Putamen (tissue), 1 donor: ENCODE data around the gene ICAM3.
A peak's percentile ranks its signal among the peaks of the same experiment; 100 is the strongest.

Source experiments
- DNase-seq: peaks from one replicate; pipeline ENCODE4 v3.0.0-alpha.2; 2016; ENCODE audit warnings: low spot score

ICAM3 gene

GRCh38 chr19:10318807-10319682 is 20.4 kb downstream of the ICAM3 start:
- no peak for DNase-seq

DNA sequence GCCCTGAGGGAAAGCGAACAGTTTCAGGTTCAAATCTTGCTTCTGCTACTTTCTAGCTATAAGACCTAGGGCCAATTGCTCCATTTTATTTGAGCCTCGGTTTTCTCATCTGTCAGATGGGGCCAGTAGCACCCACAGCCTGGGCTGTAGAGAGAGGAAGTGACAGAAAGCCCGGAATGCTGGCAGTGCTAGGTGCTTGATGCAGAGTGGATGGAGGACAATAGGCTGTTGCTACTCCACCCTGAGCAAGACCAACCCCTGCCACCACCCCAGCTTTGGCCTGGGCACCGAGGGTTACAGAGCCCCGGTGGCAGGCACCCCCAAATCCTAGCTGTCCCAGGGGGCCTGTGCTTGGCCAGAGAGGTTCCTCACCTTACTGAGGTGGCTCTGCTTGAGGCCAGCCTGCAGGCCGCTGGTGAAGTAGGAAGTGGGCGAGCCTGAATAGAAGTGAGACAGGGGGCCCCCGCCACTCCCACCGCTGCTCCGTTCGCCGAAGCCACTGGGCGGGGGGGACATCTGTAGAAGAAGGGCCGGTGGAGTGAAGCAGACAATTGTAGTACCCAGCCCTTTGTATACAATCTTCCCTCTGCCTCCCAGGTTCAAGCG is 21.5 kb downstream of the ICAM3 start:
- DNase-seq = no peak

DNA sequence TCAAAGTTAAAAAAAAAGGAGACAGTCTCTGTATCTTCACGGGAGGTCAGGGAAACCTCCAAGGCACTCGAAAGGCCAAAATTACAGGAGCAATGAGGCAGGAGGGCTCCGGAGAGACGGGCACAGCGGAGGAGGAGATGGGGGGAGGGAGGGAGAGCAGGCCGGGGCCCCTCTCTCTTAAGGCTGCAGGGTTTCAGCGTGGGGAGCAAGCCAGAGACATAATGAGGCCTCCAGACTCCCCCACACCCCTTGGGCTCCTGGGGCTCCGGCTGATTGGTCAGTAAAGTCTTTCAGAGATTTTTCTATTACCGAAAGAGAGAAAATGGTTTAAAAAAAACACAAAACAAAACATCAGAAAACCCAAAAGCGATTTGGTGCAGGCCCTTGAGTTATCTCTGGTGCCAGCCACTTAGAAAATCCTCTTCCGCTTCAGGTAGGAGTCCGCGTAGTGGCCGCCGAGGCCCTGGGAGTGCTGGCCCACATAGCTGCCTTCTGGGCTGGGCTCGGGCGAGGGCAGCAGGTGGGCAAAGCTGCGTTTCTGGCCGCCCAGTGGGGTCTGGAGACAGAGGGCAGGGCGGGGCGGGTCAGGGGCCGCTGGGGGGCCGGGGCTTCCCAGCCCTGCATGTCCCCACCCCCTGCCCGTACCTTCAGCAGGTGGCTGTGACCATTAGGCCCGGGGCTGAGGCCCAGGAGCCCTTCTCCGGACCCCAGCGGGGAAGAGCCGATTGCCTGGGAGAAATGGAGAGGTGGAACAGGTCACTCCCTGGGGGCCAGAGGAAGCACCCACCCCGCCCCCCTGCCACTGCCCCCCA is 22.2 kb downstream of the ICAM3 start:
- no peak for DNase-seq

DNA sequence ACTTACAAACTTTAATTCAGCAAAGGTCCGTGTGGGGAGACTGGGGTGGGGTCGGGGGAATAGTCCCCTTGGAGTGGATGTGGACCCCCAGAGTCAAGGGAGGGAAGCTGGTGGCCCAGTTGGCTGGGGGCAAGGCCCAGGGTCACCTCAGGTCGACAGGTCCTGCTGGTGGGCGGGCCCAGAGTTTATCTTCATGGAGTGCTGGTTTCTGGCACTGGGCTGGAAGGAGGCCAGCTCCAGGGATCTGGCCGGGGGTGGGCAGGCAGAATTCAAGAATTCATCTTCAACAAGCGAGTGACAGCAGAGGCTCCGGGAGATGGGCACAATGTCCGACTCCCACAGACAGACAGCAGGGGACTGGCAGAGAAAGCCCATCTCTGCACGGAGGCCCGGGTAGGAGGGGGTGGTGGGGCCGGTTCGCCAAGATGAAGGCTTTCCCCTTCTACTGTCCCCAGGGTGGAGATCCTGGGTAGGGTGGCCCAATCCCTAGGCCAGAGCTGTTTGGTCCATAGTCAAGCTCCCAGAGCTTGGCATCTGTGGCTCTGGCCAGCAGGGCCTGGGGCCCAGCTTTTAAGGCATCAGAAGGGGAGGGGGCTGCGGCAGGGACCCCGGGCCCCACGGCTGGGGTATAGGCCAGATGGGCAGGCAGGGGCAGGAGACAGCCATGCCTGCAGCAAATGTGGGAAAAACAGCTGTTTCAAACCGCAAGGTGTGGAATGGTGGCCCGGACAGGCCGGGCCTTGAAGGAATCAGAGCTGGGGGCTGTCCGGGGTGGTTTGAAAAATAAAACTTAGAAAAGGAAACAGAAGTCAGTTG is 23.0 kb downstream of the ICAM3 start:
- no peak for DNase-seq

DNA sequence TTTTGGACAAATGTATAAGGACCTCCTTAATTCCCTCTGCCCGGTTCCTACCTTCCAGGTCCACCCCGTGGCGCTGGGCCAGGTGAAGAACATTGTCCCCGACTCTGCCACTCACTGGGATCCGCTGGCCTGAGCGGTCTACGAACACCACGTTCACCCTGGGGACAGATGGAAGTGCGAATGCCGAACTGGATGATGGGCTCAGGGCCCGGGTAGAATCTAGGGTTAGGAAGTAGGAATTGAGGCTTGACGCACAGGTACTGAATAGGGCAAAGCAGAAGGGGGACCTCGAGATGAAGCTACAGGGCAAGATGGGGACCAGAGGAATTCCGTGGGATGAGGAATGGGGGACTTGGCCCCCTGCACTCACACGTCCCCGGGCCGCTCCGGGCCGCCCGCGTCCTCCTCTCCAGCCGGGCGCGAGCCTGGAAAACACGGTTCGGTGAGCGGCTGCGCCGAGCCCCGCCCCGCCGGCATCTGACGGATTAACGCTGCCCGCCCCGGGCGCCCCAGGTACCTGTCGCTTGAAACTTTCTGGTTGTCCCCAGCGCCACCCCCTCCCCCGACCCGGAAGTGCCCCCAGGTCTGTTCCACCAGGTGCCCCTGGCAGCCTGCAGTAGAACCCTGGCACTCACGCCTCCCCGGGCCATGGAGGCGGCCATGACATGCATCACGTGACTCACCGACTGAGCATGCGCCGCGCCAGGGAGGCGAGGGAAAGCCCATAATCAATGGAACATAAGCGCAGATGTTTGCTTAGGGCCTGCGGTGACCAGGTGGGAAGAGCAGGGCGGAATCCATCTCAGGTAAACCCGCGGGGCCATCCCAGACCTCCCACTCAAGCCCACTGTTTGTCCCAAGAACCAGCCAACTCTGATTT is 23.8 kb downstream of the ICAM3 start, which contains the start of gene FDX2:
Gene FDX2, minus strand, starts transcription at position 681 of the 880 bp plus-strand sequence. Its CDS starts 19 bp downstream, at position 662.
- peak; percentile 88 for DNase-seq

GRCh38 chr19:10309423-10309822 is 30.0 kb downstream of the ICAM3 start, which contains the start of gene ZGLP1:
Gene ZGLP1 (minus strand): TSS chr19:10309815.
- DNase-seq = no peak

DNA sequence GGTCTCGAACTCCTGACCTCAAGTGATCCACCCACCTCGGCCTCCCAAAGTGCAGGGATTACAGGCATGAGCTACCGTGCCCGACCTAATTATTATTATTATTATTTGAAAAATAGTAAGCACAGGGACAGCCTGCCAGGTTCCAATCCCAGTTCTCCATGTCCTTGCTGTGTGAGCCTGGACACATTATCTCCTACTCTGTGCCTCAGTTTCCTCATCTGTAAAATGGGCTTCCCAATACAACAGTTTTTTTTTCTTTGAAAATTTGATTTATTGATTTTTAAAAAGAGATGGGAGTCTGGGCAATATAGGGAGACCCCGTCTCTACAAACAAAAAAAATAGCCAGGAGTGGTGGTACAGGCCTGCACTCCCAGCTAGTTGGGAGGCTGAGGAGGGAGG is 33.1 kb downstream of the ICAM3 start:
- no peak for DNase-seq

GRCh38 chr19:10305139-10305806 is 34.2 kb downstream of the ICAM3 start:
- DNase-seq = peak; percentile 74

DNA sequence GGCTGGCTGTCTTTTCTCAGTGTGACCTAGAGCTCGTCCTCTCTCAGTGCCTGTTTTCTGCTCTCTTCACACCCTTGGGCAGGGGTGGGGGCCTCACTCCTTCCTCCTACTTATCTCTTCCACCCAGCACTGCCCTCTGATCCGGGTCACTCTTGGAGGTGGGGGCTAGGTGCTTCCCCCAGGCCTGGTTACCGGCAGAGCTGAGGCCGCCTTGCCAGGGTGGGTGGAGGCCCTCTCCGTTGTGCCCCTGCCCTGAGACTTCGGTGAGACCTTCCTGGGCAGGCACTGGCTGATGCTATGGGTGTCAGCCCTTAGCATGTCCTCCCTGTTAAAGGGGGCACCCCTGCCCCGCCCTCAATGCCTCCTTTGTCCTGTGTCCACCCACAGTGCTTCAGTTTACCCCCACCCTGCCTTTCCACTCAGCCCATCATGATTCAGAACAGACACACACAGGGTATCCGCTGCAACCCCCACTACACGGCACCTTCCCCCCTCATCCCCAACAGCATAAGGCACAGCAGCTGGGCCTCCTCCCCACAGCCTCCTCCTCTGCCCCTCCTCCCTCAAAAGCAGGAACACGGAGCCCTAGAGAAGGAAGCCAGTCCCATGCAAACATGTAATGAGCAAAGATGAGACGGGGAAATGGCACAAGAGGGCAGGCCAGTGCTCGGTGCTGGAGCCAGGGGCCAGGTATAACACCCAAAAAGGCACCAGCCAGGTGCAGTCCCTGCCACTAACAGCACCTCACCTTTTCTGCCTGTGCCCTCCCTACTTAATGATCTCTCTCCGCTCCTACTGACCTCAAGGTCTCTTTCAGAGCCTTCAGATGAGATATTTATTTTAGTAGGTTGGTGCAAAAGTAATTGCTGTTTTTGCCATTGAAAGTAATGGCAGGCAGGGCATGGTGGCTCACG is 39.6 kb downstream of the ICAM3 start:
- no peak for DNase-seq

- no peak for DNase-seq
Observed at GRCh38 chr19:10295847-10296591, 43.4 kb downstream of the ICAM3 start.

DNA sequence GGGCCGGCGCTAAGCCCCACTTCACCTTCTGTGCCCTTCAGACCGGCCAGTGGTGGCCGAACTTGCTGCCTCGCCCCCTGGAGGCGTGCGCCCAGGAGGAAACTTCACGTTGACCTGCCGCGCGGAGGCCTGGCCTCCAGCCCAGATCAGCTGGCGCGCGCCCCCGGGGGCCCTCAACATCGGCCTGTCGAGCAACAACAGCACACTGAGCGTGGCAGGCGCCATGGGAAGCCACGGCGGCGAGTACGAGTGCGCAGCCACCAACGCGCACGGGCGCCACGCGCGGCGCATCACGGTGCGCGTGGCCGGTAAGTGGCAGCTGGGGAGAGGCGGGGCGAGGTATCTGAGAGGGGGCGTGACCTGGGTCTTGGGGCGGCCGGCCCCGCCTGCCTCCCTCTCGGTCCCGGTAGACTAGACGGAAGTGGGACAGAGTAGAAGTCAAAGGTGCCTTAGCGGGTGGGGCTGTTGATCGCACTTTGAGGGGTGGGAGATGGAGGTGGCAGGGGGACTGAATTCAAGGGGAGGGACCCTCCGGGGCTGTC is 44.0 kb downstream of the ICAM3 start:
- DNase-seq = no peak

GRCh38 chr19:10294368-10294697 is 45.1 kb downstream of the ICAM3 start:
- DNase-seq = no peak

GRCh38 chr19:10293637-10294367 is 45.6 kb downstream of the ICAM3 start:
- no peak for DNase-seq

DNA sequence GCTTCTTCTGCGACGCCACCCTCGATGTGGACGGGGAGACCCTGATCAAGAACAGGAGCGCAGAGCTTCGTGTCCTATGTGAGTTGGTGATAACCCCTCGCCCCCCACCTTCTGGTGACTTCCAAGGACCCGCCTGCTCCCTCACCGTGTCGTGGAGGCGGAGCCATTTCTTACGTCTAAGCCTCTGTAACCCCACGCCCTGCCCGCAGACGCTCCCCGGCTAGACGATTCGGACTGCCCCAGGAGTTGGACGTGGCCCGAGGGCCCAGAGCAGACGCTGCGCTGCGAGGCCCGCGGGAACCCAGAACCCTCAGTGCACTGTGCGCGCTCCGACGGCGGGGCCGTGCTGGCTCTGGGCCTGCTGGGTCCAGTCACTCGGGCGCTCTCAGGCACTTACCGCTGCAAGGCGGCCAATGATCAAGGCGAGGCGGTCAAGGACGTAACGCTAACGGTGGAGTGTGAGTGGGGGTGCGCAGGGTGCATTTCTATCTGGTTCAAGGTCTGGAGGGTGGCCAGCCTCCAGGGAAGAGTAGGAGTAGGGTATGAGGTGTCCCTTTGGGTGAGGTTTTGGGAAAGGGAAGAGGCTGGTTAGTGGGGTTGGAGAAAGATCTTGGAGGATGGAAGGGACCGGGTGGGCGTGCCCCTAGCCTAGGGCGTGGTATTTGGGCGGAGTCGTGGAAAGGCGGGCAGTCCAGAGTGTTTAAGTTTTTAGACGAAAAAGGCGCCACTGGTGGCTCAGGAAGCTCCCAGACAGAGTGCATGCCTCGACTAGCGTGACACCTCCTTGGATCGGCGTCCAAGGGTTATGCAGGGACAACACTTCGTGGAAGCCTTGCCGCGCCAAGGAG is 46.4 kb downstream of the ICAM3 start:
- DNase-seq = no peak

GRCh38 chr19:10292206-10292788 is 47.1 kb downstream of the ICAM3 start:
- no peak for DNase-seq
